Keratinocyte (primary cell): ENCODE data around the gene RIMS1. TPM values are rescaled to one million over a fixed set of nuclear protein-coding genes. Genes with fewer than 3 reads are reported as not detected.

Source experiments
- DNase-seq: peaks from one replicate; pipeline ENCODE4 v3.0.0-alpha.2; 2011; ENCODE audit warnings: low read depth, missing footprints, low spot score
- FAIRE-seq: peaks from 2 replicates; lab custom pipeline; 2011; peaks lifted over from hg19 to GRCh38; lab: Jason Lieb, UNC
- H2AFZ ChIP-seq: 2 replicates; pipeline ENCODE4 v1.6.0; 2012; ENCODE audit warnings: low read length, control low read depth, inconsistent platforms; ENCODE audit not compliant: control insufficient read depth
- H3K27ac ChIP-seq: 2 replicates; pipeline ENCODE4 v1.5.1; 2011; ENCODE audit warnings: low read length; ENCODE audit not compliant: control insufficient read depth, insufficient read depth
- H3K27me3 ChIP-seq: 3 replicates; pipeline ENCODE4 v1.6.0; 2011; ENCODE audit warnings: low read length; ENCODE audit not compliant: control insufficient read depth, insufficient read depth; ENCODE audit errors: extremely low read depth
- H3K36me3 ChIP-seq, 2 experiments: 2 replicates in 1 of 2; 3 replicates in 1 of 2; pipeline ENCODE4 v1.5.1; 2011; ENCODE audit warnings: low read length in 2 of 2, mild to moderate bottlenecking in 1 of 2; ENCODE audit not compliant: control insufficient read depth in 2 of 2, insufficient read depth in 2 of 2; ENCODE audit errors: extremely low read depth in 1 of 2
- H3K4me1 ChIP-seq: 3 replicates; pipeline ENCODE4 v1.5.1; 2011; ENCODE audit warnings: low read length; ENCODE audit not compliant: control insufficient read depth, insufficient read depth; ENCODE audit errors: extremely low read depth
- H3K4me2 ChIP-seq: 3 replicates; pipeline ENCODE4 v1.6.0; 2011; ENCODE audit warnings: low read depth, low read length; ENCODE audit not compliant: control insufficient read depth, insufficient read depth; ENCODE audit errors: extremely low read depth
- H3K4me3 ChIP-seq, 3 experiments: fragments of 200-600 bp in 1 of 3; sonication (generic) in 1 of 3; 2 replicates in 2 of 3; 3 replicates in 1 of 3; pipeline ENCODE4 v1.5.1; 2011 to 2016; ENCODE audit warnings: low read length in 3 of 3, mild to moderate bottlenecking in 3 of 3, control low read depth in 2 of 3, inconsistent platforms in 1 of 3, low read depth in 1 of 3, mixed read lengths in 1 of 3, mixed run types in 1 of 3, moderate library complexity in 1 of 3; ENCODE audit not compliant: control insufficient read depth in 2 of 3, insufficient read depth in 2 of 3; ENCODE audit errors: extremely low read depth in 1 of 3
- H3K79me2 ChIP-seq: 2 replicates; pipeline ENCODE4 v1.6.0; 2012; ENCODE audit warnings: low read length; ENCODE audit not compliant: control insufficient read depth, insufficient read depth
- H3K9ac ChIP-seq: 3 replicates; pipeline ENCODE4 v1.6.0; 2011; ENCODE audit warnings: low read length; ENCODE audit not compliant: control insufficient read depth, insufficient read depth; ENCODE audit errors: extremely low read depth
- H3K9me1 ChIP-seq: 3 replicates; pipeline ENCODE4 v1.6.0; 2011; ENCODE audit warnings: low read length; ENCODE audit not compliant: control insufficient read depth, insufficient read depth; ENCODE audit errors: extremely low read depth
- H3K9me3 ChIP-seq: 2 replicates; pipeline ENCODE4 v1.5.1; 2012; ENCODE audit warnings: low read depth, low read length; ENCODE audit not compliant: control insufficient read depth
- H4K20me1 ChIP-seq: 3 replicates; pipeline ENCODE4 v1.6.0; 2011; ENCODE audit warnings: low read length; ENCODE audit not compliant: control insufficient read depth, insufficient read depth; ENCODE audit errors: extremely low read depth
- CTCF ChIP-seq, 3 experiments: IDR thresholded peaks in 1 of 3; conservative IDR thresholded peaks in 1 of 3; optimal IDR thresholded peaks in 1 of 3; 2 replicates in 2 of 3; 3 replicates in 1 of 3; pipeline versions ENCODE3 to v1.5.1; 2011; ENCODE audit warnings: low read length in 3 of 3, mild to moderate bottlenecking in 3 of 3, moderate library complexity in 2 of 3, control low read depth in 1 of 3, inconsistent platforms in 1 of 3; ENCODE audit not compliant: insufficient read depth in 2 of 3; ENCODE audit errors: extremely low read depth in 1 of 3
- EZH2 ChIP-seq: IDR thresholded peaks from one replicate; pipeline ENCODE4 v1.6.1; 2012; ENCODE audit warnings: inconsistent platforms, mild to moderate bottlenecking, low read length, moderate library complexity
- dilution Hi-C: fragments of 300-500 bp; cut with MboI; formaldehyde crosslinking; loops from one replicate; pipeline ENCODE4 v1.7.0; 2020; ENCODE audit warnings: low sequenced_read_pairs; ENCODE audit not compliant: extremely low pct_ligation_motif_present
- polyA plus RNA-seq, 5 experiments: library from polyadenylated mRNA; depleted of rRNA in 3 of 5; stranded (reverse) in 3 of 5; stranded (forward) in 1 of 5; unstranded in 1 of 5; fragments of >200 nt; gene quantifications; 1 replicate in 1 of 5; 2 replicates in 3 of 5; 3 replicates in 1 of 5; pipeline versions ENCODE4 v1.2.1 to v1.2.3, GENCODE V29; 2011 to 2012; ENCODE audit warnings: missing spikeins in 2 of 5, low read depth in 1 of 5, low replicate concordance in 1 of 5

The RIMS1 gene
- polyA plus RNA-seq, 1 donor (not counting 4 experiments of a cell fraction or from before 2014, with no cell fraction given) = not detected

DNA sequence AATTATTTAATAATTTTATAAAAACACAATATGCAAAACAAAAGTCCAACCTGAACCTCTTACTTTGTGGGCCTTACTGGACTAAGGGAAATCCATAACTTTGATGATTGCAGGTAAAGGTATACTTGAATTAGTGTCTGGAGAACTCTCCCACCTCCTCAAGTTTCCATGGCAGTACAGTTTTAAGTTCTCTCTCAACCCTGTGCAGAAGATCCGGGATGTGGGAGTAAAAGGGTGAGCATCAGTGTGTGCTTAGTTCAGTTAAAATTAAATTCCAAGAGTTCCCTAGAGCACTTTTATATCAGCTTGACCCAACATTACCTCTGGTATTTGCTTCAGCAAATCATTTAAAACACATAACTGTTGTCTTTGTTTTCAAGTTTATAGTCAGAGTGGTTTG is 47.5 kb downstream of the RIMS1 start:
- DNase-seq = no peak
- H3K9me3 ChIP-seq = no peaks in the 10 kb centered on the region
- dilution Hi-C loops = no loop called here
- no peaks in the 10 kb centered on the region for H3K4me1 ChIP-seq
- H2AFZ ChIP-seq = no peak overlapping the region
- FAIRE-seq = no peak
- no peaks in the 10 kb centered on the region for H3K36me3 ChIP-seq
- H3K79me2 ChIP-seq = no peaks in the 10 kb centered on the region
- H3K4me3 ChIP-seq = no peak overlapping the region
- no peak overlapping the region for H3K27ac ChIP-seq
- no peaks in the 10 kb centered on the region for H3K9me1 ChIP-seq
- no peak overlapping the region for H3K9ac ChIP-seq
- no peak overlapping the region for H3K4me2 ChIP-seq
- no peaks in the 10 kb centered on the region for H3K27me3 ChIP-seq
- no peaks in the 10 kb centered on the region for H4K20me1 ChIP-seq
- TF ChIP-seq EZH2 (no peak), CTCF (optimal IDR thresholded peaks at IDR 0.05 in 1 of 3, IDR thresholded peaks at IDR 0.05 in 1 of 3, conservative IDR thresholded peaks at IDR 0.05 in 1 of 3; ENCODE audit: extremely low read depth in 1 of 3, insufficient read depth in 2 of 3, low read length in 3 of 3) (no peak)

GRCh38 chr6:71965404-71965803 is 79.1 kb downstream of the RIMS1 start:
- H3K79me2 ChIP-seq = no peaks in the 10 kb centered on the region
- no peak overlapping the region for H3K4me3 ChIP-seq
- DNase-seq (no peak), FAIRE-seq (no peak)
- no peak overlapping the region for H3K4me2 ChIP-seq
- H3K9me1 ChIP-seq = no peaks in the 10 kb centered on the region
- dilution Hi-C loops = no loop called here
- no peaks in the 10 kb centered on the region for H3K27me3 ChIP-seq
- H2AFZ ChIP-seq = no peak overlapping the region
- H3K9me3 ChIP-seq = no peaks in the 10 kb centered on the region
- H3K36me3 ChIP-seq = no peaks in the 10 kb centered on the region
- H3K9ac ChIP-seq = no peak overlapping the region
- TF ChIP-seq EZH2 = no peak
- TF ChIP-seq CTCF (optimal IDR thresholded peaks at IDR 0.05 in 1 of 3, IDR thresholded peaks at IDR 0.05 in 1 of 3, conservative IDR thresholded peaks at IDR 0.05 in 1 of 3; ENCODE audit: extremely low read depth in 1 of 3, insufficient read depth in 2 of 3, low read length in 3 of 3) = no peak
- no peaks in the 10 kb centered on the region for H3K4me1 ChIP-seq
- H3K27ac ChIP-seq = no peak overlapping the region
- H4K20me1 ChIP-seq = no peaks in the 10 kb centered on the region
